GM10847 (cell line): Measurements from ENCODE around the gene MSRB2.
A peak's percentile ranks its signal among the peaks of the same experiment; 100 is the strongest.

Experiments used
- POLR2A ChIP-seq: IDR thresholded peaks from 2 replicates; pipeline ENCODE4 v1.6.1; 2011; ENCODE audit not compliant: insufficient read length; ENCODE audit errors: extremely low read depth

The MSRB2 gene

GRCh38 chr10:23095404-23095965, at the start of gene MSRB2:
TSS of gene MSRB2 (plus strand) at chr10:23095579. CDS start at chr10:23095609, 30 bp downstream.
- TF ChIP-seq POLR2A = peak; percentile 62

- TF ChIP-seq POLR2A = no peak
Measured at GRCh38 chr10:23046027-23046426, 49.4 kb upstream of the MSRB2 start.

- no peak for TF ChIP-seq POLR2A
Measured at GRCh38 chr10:23047201-23048050, 48.0 kb upstream of the MSRB2 start.

- TF ChIP-seq POLR2A = no peak
Measured at GRCh38 chr10:23048191-23048590, 47.2 kb upstream of the MSRB2 start.

GRCh38 chr10:23051278-23051677, 44.1 kb upstream of the MSRB2 start:
- TF ChIP-seq POLR2A = no peak

- TF ChIP-seq POLR2A = no peak
Measured at GRCh38 chr10:23051855-23052331, 43.5 kb upstream of the MSRB2 start.

GRCh38 chr10:23053036-23053435, 42.3 kb upstream of the MSRB2 start:
- TF ChIP-seq POLR2A = no peak

- no peak for TF ChIP-seq POLR2A
Measured at GRCh38 chr10:23055424-23056185, 39.8 kb upstream of the MSRB2 start.

- no peak for TF ChIP-seq POLR2A
Measured at GRCh38 chr10:23056186-23056579, 39.2 kb upstream of the MSRB2 start.

GRCh38 chr10:23058366-23058765, 37.0 kb upstream of the MSRB2 start:
- TF ChIP-seq POLR2A = no peak

GRCh38 chr10:23060918-23061317, 34.5 kb upstream of the MSRB2 start:
- no peak for TF ChIP-seq POLR2A

GRCh38 chr10:23063045-23063972, 32.1 kb upstream of the MSRB2 start:
- no peak for TF ChIP-seq POLR2A

GRCh38 chr10:23063973-23064812, 31.2 kb upstream of the MSRB2 start:
- TF ChIP-seq POLR2A = no peak

GRCh38 chr10:23065181-23065948, 30.0 kb upstream of the MSRB2 start:
- no peak for TF ChIP-seq POLR2A

- TF ChIP-seq POLR2A = no peak
Measured at GRCh38 chr10:23067337-23067736, 28.0 kb upstream of the MSRB2 start.
